HepG2 (cell line): ENCODE data around the gene KIF6. TPM values are rescaled to one million over a fixed set of nuclear protein-coding genes. Genes with fewer than 3 reads are reported as not detected.
A peak's percentile ranks its signal among the peaks of the same experiment; 100 is the strongest.

Experiments
- CBX2 ChIP-seq, 2 experiments: fragments of 200-600 bp in 1 of 2; sonication (generic); formaldehyde crosslinking in 1 of 2; IDR thresholded peaks; 2 replicates each; pipeline versions ENCODE4 v1.7.0 to v1.8.1; 2018 to 2022; ENCODE audit warnings: low read depth in 2 of 2, low read length in 1 of 2, mild to moderate bottlenecking in 1 of 2, missing genetic modification reagents in 1 of 2
- ERF ChIP-seq: IDR thresholded peaks from 2 replicates; pipeline ENCODE4 v1.6.1; 2018; ENCODE audit warnings: missing biosample characterization, missing genetic modification reagents
- FOXK2 ChIP-seq: fragments of 450-650 bp; IDR thresholded peaks from 2 replicates; pipeline ENCODE4 v1.6.1; 2016
- GABPB1 ChIP-seq: IDR thresholded peaks from 2 replicates; pipeline ENCODE4 v1.6.1; 2016; ENCODE audit warnings: mild to moderate bottlenecking, missing genetic modification reagents, moderate library complexity, missing compliant biosample characterization
- HNRNPK ChIP-seq: fragments of 200-400 bp; formaldehyde crosslinking; IDR thresholded peaks from 2 replicates; pipeline ENCODE4 v1.6.1; 2018; ENCODE audit warnings: low read length, low read depth, moderate library complexity, mild to moderate bottlenecking; ENCODE audit not compliant: poor library complexity, severe bottlenecking
- MAF1 ChIP-seq: sonication (generic); formaldehyde crosslinking; IDR thresholded peaks from 2 replicates; pipeline ENCODE4 v1.5.0; 2020; ENCODE audit warnings: missing genetic modification reagents, borderline replicate concordance
- NFIC ChIP-seq: IDR thresholded peaks from 2 replicates; pipeline ENCODE4 v1.6.1; 2012; ENCODE audit warnings: mild to moderate bottlenecking, low read length, inconsistent platforms
- PHF5A ChIP-seq: IDR thresholded peaks from one replicate; pipeline ENCODE4 v1.6.1; 2018; ENCODE audit warnings: low read depth, missing genetic modification reagents; ENCODE audit not compliant: unreplicated experiment
- REST ChIP-seq, 2 experiments: IDR thresholded peaks; 2 replicates each; pipeline ENCODE4 v1.6.1; 2011 to 2012; ENCODE audit warnings: low read length in 2 of 2, borderline replicate concordance in 1 of 2, low read depth in 1 of 2, mild to moderate bottlenecking in 1 of 2, moderate library complexity in 1 of 2
- SP5 ChIP-seq: IDR thresholded peaks from 2 replicates; pipeline ENCODE4 v1.6.1; 2016; ENCODE audit warnings: low read depth, borderline replicate concordance
- ZBTB14 ChIP-seq: sonication (generic); formaldehyde crosslinking; IDR thresholded peaks from 2 replicates; pipeline ENCODE4 v1.4.0; 2020; ENCODE audit warnings: missing genetic modification reagents
- ZNF343 ChIP-seq: sonication (generic); formaldehyde crosslinking; IDR thresholded peaks from 2 replicates; pipeline ENCODE4 v1.4.0; 2020; ENCODE audit warnings: mild to moderate bottlenecking, missing genetic modification reagents
- ZNF414 ChIP-seq: sonication (generic); formaldehyde crosslinking; IDR thresholded peaks from 2 replicates; pipeline ENCODE4 v1.5.0; 2020; ENCODE audit warnings: missing genetic modification reagents
- polyA plus RNA-seq, 8 experiments: library from polyadenylated mRNA; depleted of rRNA in 3 of 8; stranded (reverse) in 7 of 8; unstranded in 1 of 8; fragments of >200 nt; fragmentation: Illumina TruSeq in 4 of 8; extraction: Trizol in 4 of 8; gene quantifications; 2 replicates each; pipeline versions ENCODE4 v1.2.1 to v1.2.3, GENCODE V29; 2011 to 2016; ENCODE audit warnings: low read depth in 4 of 8, missing spikeins in 1 of 8, mixed read lengths in 1 of 8; ENCODE audit not compliant: insufficient read depth in 1 of 8
- total RNA-seq, 5 experiments: library from RNA; depleted of rRNA; stranded (reverse); fragments of >200 nt; fragmentation: Illumina TruSeq; extraction: Trizol; gene quantifications; 2 replicates each; pipeline ENCODE4 v1.2.3, GENCODE V29; 2016; ENCODE audit warnings: low read depth in 1 of 5
- TF ChIP-seq, protein P1 (sequence below): IDR thresholded peaks from 2 replicates; pipeline ENCODE4 v1.6.1; 2016; ENCODE audit warnings: missing compliant biosample characterization, missing genetic modification reagents, borderline replicate concordance
- TF ChIP-seq, protein P2 (sequence below): sonication (generic); formaldehyde crosslinking; IDR thresholded peaks from 2 replicates; pipeline ENCODE4 v1.5.0; 2020; ENCODE audit warnings: mild to moderate bottlenecking, missing genetic modification reagents, borderline replicate concordance

Gene KIF6
- total and polyA plus RNA-seq, 2 of the 13 experiments (the other 11 are each of a cell fraction or from before 2014, with no cell fraction given): 0.04 to 0.27 TPM

DNA sequence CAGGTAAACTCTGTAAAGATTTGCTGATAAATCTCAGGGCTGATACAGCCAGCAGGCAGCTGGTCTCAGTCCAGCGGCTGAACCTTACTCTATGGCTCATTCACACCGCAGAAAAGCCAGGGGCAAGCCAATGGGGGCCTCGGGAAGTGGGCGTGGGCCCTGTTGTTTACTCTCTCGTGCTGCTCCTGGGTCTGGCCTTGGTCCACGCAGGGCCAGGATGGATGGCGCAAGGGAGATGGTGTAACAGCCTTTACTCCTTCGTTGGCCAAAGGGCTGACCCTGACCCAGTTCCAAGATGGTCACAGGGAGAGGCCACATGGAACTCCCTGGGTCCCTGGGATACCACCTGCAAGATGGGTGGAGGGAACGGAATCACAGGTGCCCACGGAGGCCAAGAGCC is 427.1 kb downstream of the KIF6 start (continued):
- peak; percentile 70 for TF ChIP-seq SP5 (CRISPR knock-in tag)
- TF ChIP-seq ZNF414: no peak
- TF ChIP-seq ZBTB14 (CRISPR knock-in tag): no peak
- TF ChIP-seq CBX2 (IDR thresholded peaks at IDR 0.05; ENCODE audit: low read depth, low read length): no peak
- TF ChIP-seq CBX2 (CRISPR knock-in tag; IDR thresholded peaks at IDR 0.05; ENCODE audit: low read depth): no peak
- TF ChIP-seq ERF (CRISPR knock-in tag): no peak
- TF ChIP-seq, protein P1, sequence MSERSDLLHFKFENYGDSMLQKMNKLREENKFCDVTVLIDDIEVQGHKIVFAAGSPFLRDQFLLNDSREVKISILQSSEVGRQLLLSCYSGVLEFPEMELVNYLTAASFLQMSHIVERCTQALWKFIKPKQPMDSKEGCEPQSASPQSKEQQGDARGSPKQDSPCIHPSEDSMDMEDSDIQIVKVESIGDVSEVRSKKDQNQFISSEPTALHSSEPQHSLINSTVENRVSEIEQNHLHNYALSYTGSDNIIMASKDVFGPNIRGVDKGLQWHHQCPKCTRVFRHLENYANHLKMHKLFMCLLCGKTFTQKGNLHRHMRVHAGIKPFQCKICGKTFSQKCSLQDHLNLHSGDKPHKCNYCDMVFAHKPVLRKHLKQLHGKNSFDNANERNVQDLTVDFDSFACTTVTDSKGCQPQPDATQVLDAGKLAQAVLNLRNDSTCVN (CRISPR knock-in tag): no peak
- TF ChIP-seq MAF1 (CRISPR knock-in tag): no peak
- TF ChIP-seq GABPB1 (CRISPR knock-in tag): peak; percentile 61
- no peak for TF ChIP-seq NFIC
- TF ChIP-seq HNRNPK: no peak
- no peak for TF ChIP-seq REST (IDR thresholded peaks at IDR 0.05; ENCODE audit: borderline replicate concordance in 1 of 2, low read depth in 1 of 2, low read length in 2 of 2)
- TF ChIP-seq ZNF343: no peak
- TF ChIP-seq FOXK2: no peak
- TF ChIP-seq, protein P2, sequence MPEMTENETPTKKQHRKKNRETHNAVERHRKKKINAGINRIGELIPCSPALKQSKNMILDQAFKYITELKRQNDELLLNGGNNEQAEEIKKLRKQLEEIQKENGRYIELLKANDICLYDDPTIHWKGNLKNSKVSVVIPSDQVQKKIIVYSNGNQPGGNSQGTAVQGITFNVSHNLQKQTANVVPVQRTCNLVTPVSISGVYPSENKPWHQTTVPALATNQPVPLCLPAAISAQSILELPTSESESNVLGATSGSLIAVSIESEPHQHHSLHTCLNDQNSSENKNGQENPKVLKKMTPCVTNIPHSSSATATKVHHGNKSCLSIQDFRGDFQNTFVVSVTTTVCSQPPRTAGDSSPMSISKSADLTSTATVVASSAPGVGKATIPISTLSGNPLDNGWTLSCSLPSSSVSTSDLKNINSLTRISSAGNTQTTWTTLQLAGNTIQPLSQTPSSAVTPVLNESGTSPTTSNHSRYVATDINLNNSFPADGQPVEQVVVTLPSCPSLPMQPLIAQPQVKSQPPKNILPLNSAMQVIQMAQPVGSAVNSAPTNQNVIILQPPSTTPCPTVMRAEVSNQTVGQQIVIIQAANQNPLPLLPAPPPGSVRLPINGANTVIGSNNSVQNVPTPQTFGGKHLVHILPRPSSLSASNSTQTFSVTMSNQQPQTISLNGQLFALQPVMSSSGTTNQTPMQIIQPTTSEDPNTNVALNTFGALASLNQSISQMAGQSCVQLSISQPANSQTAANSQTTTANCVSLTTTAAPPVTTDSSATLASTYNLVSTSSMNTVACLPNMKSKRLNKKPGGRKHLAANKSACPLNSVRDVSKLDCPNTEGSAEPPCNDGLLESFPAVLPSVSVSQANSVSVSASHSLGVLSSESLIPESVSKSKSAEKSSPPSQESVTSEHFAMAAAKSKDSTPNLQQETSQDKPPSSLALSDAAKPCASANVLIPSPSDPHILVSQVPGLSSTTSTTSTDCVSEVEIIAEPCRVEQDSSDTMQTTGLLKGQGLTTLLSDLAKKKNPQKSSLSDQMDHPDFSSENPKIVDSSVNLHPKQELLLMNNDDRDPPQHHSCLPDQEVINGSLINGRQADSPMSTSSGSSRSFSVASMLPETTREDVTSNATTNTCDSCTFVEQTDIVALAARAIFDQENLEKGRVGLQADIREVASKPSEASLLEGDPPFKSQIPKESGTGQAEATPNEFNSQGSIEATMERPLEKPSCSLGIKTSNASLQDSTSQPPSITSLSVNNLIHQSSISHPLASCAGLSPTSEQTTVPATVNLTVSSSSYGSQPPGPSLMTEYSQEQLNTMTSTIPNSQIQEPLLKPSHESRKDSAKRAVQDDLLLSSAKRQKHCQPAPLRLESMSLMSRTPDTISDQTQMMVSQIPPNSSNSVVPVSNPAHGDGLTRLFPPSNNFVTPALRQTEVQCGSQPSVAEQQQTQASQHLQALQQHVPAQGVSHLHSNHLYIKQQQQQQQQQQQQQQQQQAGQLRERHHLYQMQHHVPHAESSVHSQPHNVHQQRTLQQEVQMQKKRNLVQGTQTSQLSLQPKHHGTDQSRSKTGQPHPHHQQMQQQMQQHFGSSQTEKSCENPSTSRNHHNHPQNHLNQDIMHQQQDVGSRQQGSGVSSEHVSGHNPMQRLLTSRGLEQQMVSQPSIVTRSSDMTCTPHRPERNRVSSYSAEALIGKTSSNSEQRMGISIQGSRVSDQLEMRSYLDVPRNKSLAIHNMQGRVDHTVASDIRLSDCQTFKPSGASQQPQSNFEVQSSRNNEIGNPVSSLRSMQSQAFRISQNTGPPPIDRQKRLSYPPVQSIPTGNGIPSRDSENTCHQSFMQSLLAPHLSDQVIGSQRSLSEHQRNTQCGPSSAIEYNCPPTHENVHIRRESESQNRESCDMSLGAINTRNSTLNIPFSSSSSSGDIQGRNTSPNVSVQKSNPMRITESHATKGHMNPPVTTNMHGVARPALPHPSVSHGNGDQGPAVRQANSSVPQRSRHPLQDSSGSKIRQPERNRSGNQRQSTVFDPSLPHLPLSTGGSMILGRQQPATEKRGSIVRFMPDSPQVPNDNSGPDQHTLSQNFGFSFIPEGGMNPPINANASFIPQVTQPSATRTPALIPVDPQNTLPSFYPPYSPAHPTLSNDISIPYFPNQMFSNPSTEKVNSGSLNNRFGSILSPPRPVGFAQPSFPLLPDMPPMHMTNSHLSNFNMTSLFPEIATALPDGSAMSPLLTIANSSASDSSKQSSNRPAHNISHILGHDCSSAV: no peak
- TF ChIP-seq PHF5A (CRISPR knock-in tag): no peak
